Adipose tissue (tissue), 3 donors: Measurements from ENCODE around the gene TCEAL1. TPM values are rescaled to one million over a fixed set of nuclear protein-coding genes. Genes with fewer than 3 reads are reported as not detected.
"Not testable (repeated sequence)": the region's sequence is repeated elsewhere in the genome, so short reads cannot be mapped to it uniquely, and the experiment has no call there.

Experiments used
- H3K27ac ChIP-seq: one replicate; pipeline ENCODE4 v1.5.1; 2013; ENCODE audit warnings: low read depth, low read length
- WGBS, 3 donors: extraction: QIAGEN DNeasy Blood & Tissue Kit; methylation state at CpG; one replicate each; pipeline ENCODE4 v1.1.7; 2013; 5-methylcytosine and 5-hydroxymethylcytosine counted together
- polyA plus RNA-seq, 3 donors: library from polyadenylated mRNA; stranded (reverse); fragments of 200-250 nt; gene quantifications; one replicate each; pipeline ENCODE4 v1.2.3, GENCODE V29; 2013
- donor health status: healthy with polysubstance abuse.
- donor health status: Bipolar disorder and iron deficiency.
- donor health status: healthy.

The TCEAL1 gene
- polyA plus RNA-seq, 3 donors, result 13.6 to 70.2 (median 20.8) TPM

DNA sequence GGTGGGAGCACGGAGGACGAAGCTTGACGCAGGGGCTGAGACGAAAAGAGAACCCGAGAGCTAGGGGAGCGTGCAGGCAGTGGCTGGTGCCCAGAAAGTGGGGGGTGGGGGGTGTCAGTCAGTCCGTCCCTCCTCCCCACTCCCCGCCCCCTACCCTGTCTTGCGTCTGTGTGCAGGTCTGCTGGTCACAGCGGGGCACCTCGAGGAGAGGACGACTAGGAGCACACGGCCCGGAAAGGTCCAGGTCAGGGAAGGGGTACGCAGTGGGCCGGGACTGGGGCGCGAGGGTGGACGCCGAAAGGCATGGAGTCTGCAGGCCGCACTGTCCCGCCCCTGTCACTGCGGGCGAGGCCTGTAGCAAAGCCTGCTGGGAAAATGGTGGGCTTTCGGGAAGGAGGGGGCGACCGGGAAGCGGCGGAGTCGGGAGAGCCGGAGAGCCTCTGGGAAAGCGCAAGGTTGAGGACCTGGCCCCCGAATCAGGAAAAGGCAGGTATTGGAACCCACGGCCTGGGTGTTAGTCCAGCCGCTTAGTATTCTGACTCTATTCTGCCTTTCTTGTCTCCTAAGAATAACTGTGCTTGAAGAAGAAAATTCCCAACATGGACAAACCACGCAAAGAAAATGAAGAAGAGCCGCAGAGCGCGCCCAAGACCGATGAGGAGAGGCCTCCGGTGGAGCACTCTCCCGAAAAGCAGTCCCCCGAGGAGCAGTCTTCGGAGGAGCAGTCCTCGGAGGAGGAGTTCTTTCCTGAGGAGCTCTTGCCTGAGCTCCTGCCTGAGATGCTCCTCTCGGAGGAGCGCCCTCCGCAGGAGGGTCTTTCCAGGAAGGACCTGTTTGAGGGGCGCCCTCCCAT lies 769 bp downstream of the TCEAL1 start:
- 0 to 21% (median 0%) methylated on average over 31 to 49 of the region's 49 CpGs for WGBS, 3 donors
- H3K27ac ChIP-seq, result peak overlapping the region; percentile 38

GRCh38 chrX:103630171-103630511 lies 1.4 kb downstream of the TCEAL1 start:
- 9 to 44% (median 18%) methylated on average over 6 of the region's 6 CpGs for WGBS, 3 donors

DNA sequence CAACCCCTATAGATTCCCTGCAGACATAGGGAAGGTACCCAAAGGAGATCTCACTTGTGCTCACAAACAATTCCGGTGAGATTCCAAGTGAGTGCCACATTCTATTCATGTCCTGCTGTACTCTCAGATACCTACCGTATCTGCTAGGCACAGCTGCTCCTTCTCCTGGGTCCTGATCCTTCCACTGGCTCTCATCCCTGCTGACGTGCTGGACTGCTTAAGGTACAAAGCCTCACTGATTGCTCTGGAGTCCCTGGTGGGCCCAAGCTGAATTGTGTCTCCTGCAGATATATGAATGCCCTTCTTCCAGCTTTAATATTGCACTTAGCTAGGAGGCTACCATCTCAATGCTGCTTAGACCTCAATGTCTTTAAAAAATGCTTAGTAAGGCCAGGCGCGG lies 2.4 kb downstream of the TCEAL1 start:
- no peak overlapping the region for H3K27ac ChIP-seq

More at GRCh38 chrX:103630171-103630511, 1.4 kb downstream of the TCEAL1 start:
- peak overlapping the region; percentile 38 for H3K27ac ChIP-seq

GRCh38 chrX:103635436-103635835 lies 6.7 kb downstream of the TCEAL1 start:
- H3K27ac ChIP-seq, result no peak overlapping the region
- 62 to 85% (median 75%) methylated on average over 2 of the region's 2 CpGs for WGBS, 3 donors

More for the DNA sequence above, 2.4 kb downstream of the TCEAL1 start:
- 79 to 94% (median 92%) methylated on average over 5 of the region's 5 CpGs for WGBS, 3 donors

- 63 to 92% (median 86%) methylated on average over 2 of the region's 2 CpGs for WGBS, 3 donors
Measured at GRCh38 chrX:103637604-103638338, 9.0 kb downstream of the TCEAL1 start.

GRCh38 chrX:103638479-103639346 lies 9.9 kb downstream of the TCEAL1 start:
- 39 to 65% (median 43%) methylated on average over 5 to 6 of the region's 6 CpGs for WGBS, 3 donors
- not testable (repeated sequence) for H3K27ac ChIP-seq

More at GRCh38 chrX:103637604-103638338, 9.0 kb downstream of the TCEAL1 start:
- H3K27ac ChIP-seq, result no peak overlapping the region

- WGBS, 3 donors, result 60 to 88% (median 81%) methylated on average over 4 of the region's 4 CpGs
- no peak overlapping the region for H3K27ac ChIP-seq
Measured at GRCh38 chrX:103640401-103641155, 11.8 kb downstream of the TCEAL1 start.

GRCh38 chrX:103644125-103644524 lies 15.3 kb downstream of the TCEAL1 start:
- 64 to 89% (median 88%) methylated on average over 1 of the region's 1 CpG for WGBS, 3 donors
- no peak overlapping the region for H3K27ac ChIP-seq

DNA sequence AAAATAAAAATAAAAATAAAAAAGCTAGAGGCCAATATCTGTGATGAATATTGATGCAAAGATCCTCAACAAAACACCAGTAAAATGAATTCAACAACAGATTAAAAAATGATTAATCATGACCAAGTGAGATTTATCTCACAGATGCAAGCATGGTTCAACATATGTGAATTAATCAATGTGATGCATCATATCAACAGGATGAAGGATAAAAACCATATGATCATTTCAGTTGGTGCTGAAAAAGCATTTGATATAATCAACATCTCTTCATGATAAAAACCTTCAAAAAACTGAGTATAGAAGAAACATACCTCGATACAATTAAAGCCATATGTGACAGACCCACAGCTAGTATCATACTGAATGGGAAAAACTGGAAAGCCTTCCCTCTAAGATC lies 18.9 kb downstream of the TCEAL1 start:
- 80 to 95% (median 87%) methylated on average over 1 of the region's 1 CpG for WGBS, 3 donors
- H3K27ac ChIP-seq, result no peak overlapping the region

DNA sequence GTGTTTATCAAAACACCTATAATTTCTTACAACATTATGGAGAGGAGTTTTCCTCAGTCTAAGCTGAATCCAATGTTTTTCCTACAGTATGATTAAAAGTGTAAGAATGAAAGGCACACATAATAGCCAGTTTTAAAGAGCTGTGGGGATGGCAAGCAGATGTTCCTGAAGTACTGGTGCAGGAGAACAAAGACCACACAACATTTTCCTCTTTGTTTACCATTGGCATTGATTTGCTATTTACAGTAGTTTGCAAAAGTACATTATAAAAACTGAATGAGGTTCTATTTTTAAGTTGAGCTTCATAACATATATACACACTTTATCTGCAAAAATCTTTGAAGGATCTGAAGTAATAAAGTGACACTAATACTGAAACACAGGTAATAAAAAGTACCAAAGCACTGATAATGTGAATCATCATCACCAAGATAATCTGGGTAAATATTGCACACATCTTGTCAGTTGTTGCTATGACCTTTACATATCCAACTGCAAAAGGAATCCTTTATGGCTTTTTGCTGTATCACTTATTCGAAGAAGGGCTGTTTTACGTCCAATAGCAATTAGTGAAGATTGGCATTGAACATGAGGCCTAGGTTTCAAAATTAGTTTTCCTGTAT lies 22.5 kb downstream of the TCEAL1 start:
- 91 to 97% (median 93%) methylated on average over 2 of the region's 2 CpGs for WGBS, 3 donors
- no peak overlapping the region for H3K27ac ChIP-seq

GRCh38 chrX:103655230-103656000 lies 26.6 kb downstream of the TCEAL1 start:
- not testable (repeated sequence) for H3K27ac ChIP-seq
- WGBS, 3 donors, result 85 to 95% (median 85%) methylated on average over 5 to 7 of the region's 7 CpGs

DNA sequence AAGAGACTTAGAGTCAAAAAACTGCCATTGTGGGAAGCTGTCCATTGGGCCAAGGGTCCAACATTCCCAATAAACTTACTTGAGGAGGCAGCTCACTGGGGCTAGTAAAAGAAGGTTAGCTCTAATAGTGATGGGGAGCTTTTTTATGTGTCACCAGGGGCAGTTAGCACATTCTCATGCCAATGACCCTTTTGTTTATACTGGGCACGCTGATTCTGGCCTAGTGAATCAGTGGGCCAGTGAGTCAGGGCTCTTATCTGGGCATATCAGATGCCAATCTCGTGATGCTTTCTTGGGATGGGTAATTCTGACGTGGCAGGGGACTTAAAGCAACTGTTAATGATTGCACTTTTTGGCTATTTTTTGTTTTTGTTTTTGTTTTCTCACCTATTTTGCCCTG lies 27.8 kb downstream of the TCEAL1 start:
- 39 to 76% (median 67%) methylated on average over 3 of the region's 3 CpGs for WGBS, 3 donors
- no peak overlapping the region for H3K27ac ChIP-seq

DNA sequence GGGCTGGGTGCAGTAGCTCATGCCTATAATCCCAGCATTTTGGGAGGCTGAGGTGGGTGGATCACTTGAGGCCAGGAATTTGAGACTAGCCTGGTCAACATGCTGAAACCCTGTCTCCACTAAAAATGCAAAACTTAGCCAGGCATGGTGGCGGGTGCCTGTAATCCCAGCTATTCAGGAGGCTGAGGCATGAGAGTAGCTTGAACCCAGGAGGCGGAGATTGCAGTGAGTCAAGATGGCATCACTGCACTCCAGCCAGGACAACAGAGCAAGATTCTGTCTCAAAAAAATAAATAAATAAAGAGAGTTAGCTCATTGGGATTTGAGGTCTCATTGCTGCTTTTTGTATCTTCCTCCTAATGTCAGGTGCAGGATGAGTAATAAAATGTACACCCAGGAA lies 28.3 kb downstream of the TCEAL1 start:
- H3K27ac ChIP-seq, result not testable (repeated sequence)
- WGBS, 3 donors, result 91 to 95% (median 94%) methylated on average over 2 of the region's 2 CpGs

GRCh38 chrX:103658681-103659433 lies 30.1 kb downstream of the TCEAL1 start:
- H3K27ac ChIP-seq, result no peak overlapping the region

DNA sequence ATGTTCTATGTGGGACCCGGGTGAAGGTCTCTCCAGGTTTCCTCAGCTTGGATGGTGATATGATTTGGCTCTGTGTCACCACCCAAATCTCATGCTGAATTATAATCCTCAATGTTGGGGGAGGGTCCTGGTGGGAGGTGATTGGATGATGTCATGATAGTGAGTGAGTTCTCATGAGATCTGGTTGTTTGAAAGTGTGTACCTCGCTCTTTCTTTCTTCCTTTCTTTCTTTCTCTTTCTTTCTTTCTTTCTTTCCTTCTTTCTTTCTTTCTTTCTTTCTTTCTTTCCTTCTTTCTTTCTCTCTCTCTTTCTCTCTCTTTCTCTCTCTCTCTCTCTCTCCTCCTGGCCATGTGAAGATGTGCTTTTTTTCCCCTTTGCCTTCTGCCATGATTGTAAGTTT lies 30.7 kb downstream of the TCEAL1 start:
- 90 to 92% (median 91%) methylated on average over 2 of the region's 2 CpGs for WGBS, 3 donors
- not testable (repeated sequence) for H3K27ac ChIP-seq

More at GRCh38 chrX:103658681-103659433, 30.1 kb downstream of the TCEAL1 start:
- WGBS, 3 donors, result 53 to 84% (median 78%) methylated on average over 5 of the region's 5 CpGs
